SU-DHL-6 (cell line): ENCODE data around the gene SLC22A23.

ENCODE experiments used
- H2AFZ ChIP-seq: fragments of 200-600 bp; sonication (generic); 2 replicates; pipeline ENCODE4 v1.6.1; 2014; ENCODE audit warnings: low read depth, mild to moderate bottlenecking, moderate library complexity, mixed read lengths, antibody characterized with exemption, low read length; ENCODE audit not compliant: severe bottlenecking
- H3F3A ChIP-seq: fragments of 200-600 bp; shearing (Covaris generic); 2 replicates; pipeline ENCODE4 v1.6.0; 2016; ENCODE audit warnings: antibody characterized with exemption, mild to moderate bottlenecking; ENCODE audit not compliant: insufficient read depth
- H3K27ac ChIP-seq: fragments of 200-600 bp; sonication (generic); 2 replicates; pipeline ENCODE4 v1.5.1; 2016; ENCODE audit warnings: low read depth, mild to moderate bottlenecking, low read length, moderate library complexity, mixed read lengths
- H3K27me3 ChIP-seq: fragments of 200-600 bp; sonication (generic), shearing (Covaris generic); 2 replicates; pipeline ENCODE4 v1.6.0; 2014; ENCODE audit warnings: mild to moderate bottlenecking, low read length
- H3K36me3 ChIP-seq: fragments of 200-600 bp; sonication (generic); 2 replicates; pipeline ENCODE4 v1.6.1; 2014; ENCODE audit warnings: mild to moderate bottlenecking, low read length, mixed read lengths
- H3K4me2 ChIP-seq: fragments of 300-600, 200-600 bp; shearing (Covaris generic), sonication (generic); 2 replicates; pipeline ENCODE4 v1.6.0; 2014; ENCODE audit warnings: low read length, low read depth, mild to moderate bottlenecking; ENCODE audit not compliant: poor library complexity, severe bottlenecking
- H3K4me3 ChIP-seq: fragments of 200-600 bp; sonication (generic); 2 replicates; pipeline ENCODE4 v1.5.1; 2014; ENCODE audit warnings: antibody characterized with exemption, low read length, mild to moderate bottlenecking, mixed read lengths; ENCODE audit not compliant: insufficient read depth, poor library complexity, severe bottlenecking
- H3K79me2 ChIP-seq: fragments of 200-600 bp; sonication (generic); 2 replicates; pipeline ENCODE4 v1.6.1; 2014; ENCODE audit warnings: mild to moderate bottlenecking, low read length, moderate library complexity; ENCODE audit not compliant: insufficient read depth
- H3K9ac ChIP-seq: fragments of 200-600 bp; sonication (generic); 2 replicates; pipeline ENCODE4 v1.7.0; 2014; ENCODE audit warnings: mild to moderate bottlenecking, low read length
- H3K9me2 ChIP-seq: fragments of 200-600 bp; sonication (generic); replicated peaks from 2 replicates; pipeline ENCODE4 v1.6.1; 2014; ENCODE audit warnings: low read length; ENCODE audit not compliant: insufficient read depth
- H3K9me3 ChIP-seq: fragments of 200-600 bp; sonication (generic); 2 replicates; pipeline ENCODE4 v1.6.1; 2014; ENCODE audit warnings: low read length, mixed read lengths; ENCODE audit not compliant: insufficient read depth
- H4K20me1 ChIP-seq: fragments of 200-600 bp; sonication (generic); 2 replicates; pipeline ENCODE4 v1.6.1; 2014; ENCODE audit warnings: low read depth, mild to moderate bottlenecking, antibody characterized with exemption, low read length, moderate library complexity, mixed read lengths
- EZH2phosphoT487 ChIP-seq: fragments of 200-600 bp; sonication (generic), shearing (Covaris generic); conservative IDR thresholded peaks from 2 replicates; pipeline ENCODE4 v1.6.1; 2018; ENCODE audit warnings: mild to moderate bottlenecking, antibody characterized with exemption, low read length, moderate library complexity, mixed read lengths
- TF ChIP-seq, protein P1 (sequence below): fragments of 200-600 bp; sonication (generic); IDR thresholded peaks from one replicate; pipeline ENCODE4 v1.5.1; 2017; ENCODE audit warnings: antibody characterized with exemption, mild to moderate bottlenecking, low read length, moderate library complexity; ENCODE audit not compliant: insufficient read depth, poor library complexity, severe bottlenecking

SLC22A23 gene

DNA sequence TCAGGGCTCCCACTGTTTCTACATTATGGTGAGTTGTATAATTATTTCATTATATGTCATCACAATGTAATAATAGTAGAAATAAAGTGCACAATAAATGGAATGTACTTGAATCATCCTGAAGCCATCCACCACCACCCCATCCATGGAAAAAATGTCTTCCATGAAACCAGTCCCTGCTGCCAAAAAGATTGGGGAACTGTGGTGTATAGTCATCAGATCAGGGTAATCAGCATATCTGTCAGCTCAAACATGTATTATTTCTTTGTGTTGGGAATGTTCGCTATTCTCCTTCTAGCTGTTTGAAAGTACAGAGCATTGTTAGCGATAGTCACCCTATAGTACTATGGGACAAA lies 33.8 kb upstream of the SLC22A23 start:
- no peaks in the 10 kb centered on the region for H3F3A ChIP-seq

DNA sequence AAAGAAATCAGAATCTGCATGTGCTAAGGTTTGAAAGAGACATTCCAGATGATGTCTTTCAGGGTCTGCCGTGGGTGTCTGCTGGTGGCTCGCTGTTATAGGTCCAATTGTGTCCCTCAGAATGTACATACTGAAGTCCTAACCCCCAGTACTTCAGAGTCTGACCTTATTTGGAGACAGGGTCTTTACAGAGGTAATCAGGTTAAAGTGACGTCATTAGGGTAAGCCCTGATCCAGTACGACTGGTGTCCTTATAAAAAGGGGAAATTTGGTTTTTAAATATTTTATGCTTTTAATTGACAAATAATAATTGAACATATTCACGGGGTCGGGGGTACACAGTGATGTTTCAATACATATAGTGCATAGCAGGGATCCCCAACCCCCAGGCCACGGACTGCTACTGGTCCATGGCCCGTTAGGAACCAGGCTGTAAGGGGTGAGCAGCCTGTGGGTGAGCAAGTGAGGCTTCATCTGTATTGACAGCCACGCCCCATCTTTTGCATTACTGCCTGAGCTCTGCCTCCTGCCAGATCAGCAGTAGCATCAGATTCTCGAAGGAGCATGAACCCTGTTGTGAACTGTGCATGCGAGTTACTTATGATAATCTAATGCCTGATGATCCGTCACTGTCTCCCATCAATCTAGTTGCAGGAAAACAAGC lies 33.2 kb upstream of the SLC22A23 start:
- Histone ChIP-seq H4K20me1 (no peaks in the 10 kb centered on the region), H3K9me2 (no peaks in the 10 kb centered on the region), H3K9ac (no peak overlapping the region), H2AFZ (no peak overlapping the region), H3K4me2 (no peak overlapping the region), H3K36me3 (no peaks in the 10 kb centered on the region), H3F3A (no peaks in the 10 kb centered on the region), H3K79me2 (no peaks in the 10 kb centered on the region), H3K27ac (no peak overlapping the region), H3K9me3 (no peaks in the 10 kb centered on the region), H3K4me3 (no peak overlapping the region), H3K27me3 (no peaks in the 10 kb centered on the region)
- TF ChIP-seq, protein P1, sequence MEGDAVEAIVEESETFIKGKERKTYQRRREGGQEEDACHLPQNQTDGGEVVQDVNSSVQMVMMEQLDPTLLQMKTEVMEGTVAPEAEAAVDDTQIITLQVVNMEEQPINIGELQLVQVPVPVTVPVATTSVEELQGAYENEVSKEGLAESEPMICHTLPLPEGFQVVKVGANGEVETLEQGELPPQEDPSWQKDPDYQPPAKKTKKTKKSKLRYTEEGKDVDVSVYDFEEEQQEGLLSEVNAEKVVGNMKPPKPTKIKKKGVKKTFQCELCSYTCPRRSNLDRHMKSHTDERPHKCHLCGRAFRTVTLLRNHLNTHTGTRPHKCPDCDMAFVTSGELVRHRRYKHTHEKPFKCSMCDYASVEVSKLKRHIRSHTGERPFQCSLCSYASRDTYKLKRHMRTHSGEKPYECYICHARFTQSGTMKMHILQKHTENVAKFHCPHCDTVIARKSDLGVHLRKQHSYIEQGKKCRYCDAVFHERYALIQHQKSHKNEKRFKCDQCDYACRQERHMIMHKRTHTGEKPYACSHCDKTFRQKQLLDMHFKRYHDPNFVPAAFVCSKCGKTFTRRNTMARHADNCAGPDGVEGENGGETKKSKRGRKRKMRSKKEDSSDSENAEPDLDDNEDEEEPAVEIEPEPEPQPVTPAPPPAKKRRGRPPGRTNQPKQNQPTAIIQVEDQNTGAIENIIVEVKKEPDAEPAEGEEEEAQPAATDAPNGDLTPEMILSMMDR: no peak
- no peak for TF ChIP-seq EZH2phosphoT487

More for the DNA sequence above, 33.8 kb upstream of the SLC22A23 start:
- Histone ChIP-seq H3K27me3 (no peaks in the 10 kb centered on the region), H3K9me2 (no peaks in the 10 kb centered on the region), H3K4me2 (no peak overlapping the region), H3K79me2 (no peaks in the 10 kb centered on the region), H2AFZ (no peak overlapping the region), H3K27ac (no peak overlapping the region), H3K4me3 (no peak overlapping the region), H3K9me3 (no peaks in the 10 kb centered on the region), H4K20me1 (no peaks in the 10 kb centered on the region), H3K36me3 (no peaks in the 10 kb centered on the region), H3K9ac (no peak overlapping the region)
- TF ChIP-seq EZH2phosphoT487: no peak
- TF ChIP-seq, protein P1: no peak

DNA sequence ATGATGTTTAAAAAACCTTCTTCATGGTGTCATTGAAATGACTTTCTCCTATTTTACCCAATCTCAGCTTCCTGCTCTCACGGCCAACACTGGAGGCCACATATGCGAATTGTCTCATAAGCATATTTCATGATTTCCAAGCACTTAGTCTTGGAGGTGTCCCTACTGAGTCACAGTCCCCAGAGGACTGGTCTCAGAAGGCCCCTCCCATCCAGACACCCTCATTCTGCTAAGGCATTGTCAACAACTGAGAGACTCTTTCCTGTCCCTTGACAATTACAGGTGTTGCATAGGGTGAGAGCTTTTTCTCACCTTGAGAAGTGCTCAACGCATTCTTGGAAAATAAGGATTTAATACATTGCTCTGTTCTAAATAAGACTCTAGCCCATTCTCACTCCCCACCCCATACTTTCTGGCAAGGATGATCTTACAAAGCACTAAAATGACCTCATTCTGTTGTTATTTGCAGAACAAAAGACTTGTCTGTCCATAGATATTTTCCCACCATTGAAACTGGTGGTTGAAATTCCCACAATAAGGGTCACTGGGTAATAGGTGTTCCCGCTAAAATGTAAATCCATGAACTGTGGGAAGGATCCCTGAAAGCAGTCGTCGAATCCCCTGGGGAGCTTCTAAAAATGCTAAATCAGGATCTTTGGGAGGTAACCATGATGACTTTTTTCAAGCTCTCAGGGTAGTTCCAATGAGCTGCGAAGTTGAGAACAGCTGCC lies 32.3 kb upstream of the SLC22A23 start:
- Histone ChIP-seq H3K9ac (no peak overlapping the region), H2AFZ (no peak overlapping the region), H3K79me2 (no peaks in the 10 kb centered on the region), H3K9me3 (no peaks in the 10 kb centered on the region), H3F3A (no peaks in the 10 kb centered on the region), H3K9me2 (no peaks in the 10 kb centered on the region), H4K20me1 (no peaks in the 10 kb centered on the region), H3K36me3 (no peaks in the 10 kb centered on the region), H3K4me2 (no peak overlapping the region), H3K27me3 (no peaks in the 10 kb centered on the region), H3K4me3 (no peak overlapping the region), H3K27ac (no peak overlapping the region)
- TF ChIP-seq EZH2phosphoT487: no peak
- TF ChIP-seq, protein P1: no peak
